CD14-positive monocyte (primary cell): Measurements from ENCODE around the gene REXO2. TPM values are rescaled to one million over a fixed set of nuclear protein-coding genes. Genes with fewer than 3 reads are reported as not detected.
A peak's percentile ranks its signal among the peaks of the same experiment; 100 is the strongest.

ENCODE experiments used
- DNase-seq, 3 donors: peaks; one replicate each; pipeline ENCODE4 v3.0.0-alpha.2; 2011 to 2022
- H2AFZ ChIP-seq: 2 replicates; pipeline ENCODE4 v1.6.0; 2012; ENCODE audit warnings: mild to moderate bottlenecking, low read depth, low read length, inconsistent platforms; ENCODE audit not compliant: insufficient read depth, poor library complexity, severe bottlenecking
- H3K27ac ChIP-seq, 2 donors: 1 replicate in 1 of 2; 2 replicates in 1 of 2; pipeline ENCODE4 v1.5.1; 2012 to 2013; ENCODE audit warnings: low read length in 2 of 2, control low read depth in 1 of 2, inconsistent platforms in 1 of 2, low read depth in 1 of 2, mild to moderate bottlenecking in 1 of 2
- H3K27me3 ChIP-seq, 2 donors: one replicate each; pipeline versions ENCODE4 v1.6.0 to v1.6.1; 2011 to 2013; ENCODE audit warnings: low read length in 2 of 2; ENCODE audit not compliant: control insufficient read depth in 2 of 2, insufficient read depth in 2 of 2
- H3K36me3 ChIP-seq, 2 donors: replicated peaks in 1 of 2; 1 replicate in 1 of 2; 2 replicates in 1 of 2; pipeline versions ENCODE4 v1.5.1 to v1.6.1; 2012 to 2013; ENCODE audit warnings: low read length in 2 of 2, control low read depth in 1 of 2, inconsistent platforms in 1 of 2, mild to moderate bottlenecking in 1 of 2; ENCODE audit not compliant: insufficient read depth in 2 of 2, control insufficient read depth in 1 of 2
- H3K4me1 ChIP-seq, 2 donors: 1 replicate in 1 of 2; 2 replicates in 1 of 2; pipeline versions ENCODE4 v1.5.1 to v1.6.1; 2012 to 2013; ENCODE audit warnings: low read length in 2 of 2, control low read depth in 1 of 2, inconsistent platforms in 1 of 2, mild to moderate bottlenecking in 1 of 2, moderate library complexity in 1 of 2; ENCODE audit not compliant: insufficient read depth in 2 of 2, control insufficient read depth in 1 of 2
- H3K4me2 ChIP-seq: replicated peaks from 2 replicates; pipeline ENCODE3; 2012; ENCODE audit warnings: low read length, moderate library complexity, mild to moderate bottlenecking; ENCODE audit not compliant: poor library complexity, severe bottlenecking; ENCODE audit errors: extremely low read depth
- H3K4me3 ChIP-seq, 3 experiments: fragments of 200-600 bp in 1 of 3; sonication (generic) in 1 of 3; replicated peaks in 1 of 3; 1 replicate in 2 of 3; 2 replicates in 1 of 3; pipeline ENCODE4 v1.5.1; 2011 to 2013; ENCODE audit warnings: low read length in 3 of 3, mild to moderate bottlenecking in 3 of 3, control low read depth in 2 of 3, low read depth in 2 of 3, inconsistent platforms in 1 of 3, moderate library complexity in 1 of 3
- H3K79me2 ChIP-seq: 2 replicates; pipeline ENCODE4 v1.6.0; 2012; ENCODE audit warnings: mild to moderate bottlenecking, control low read depth, inconsistent platforms, low read length, moderate library complexity; ENCODE audit not compliant: insufficient read depth
- H3K9ac ChIP-seq: 2 replicates; pipeline ENCODE4 v1.6.0; 2017; ENCODE audit warnings: low read length, mild to moderate bottlenecking; ENCODE audit not compliant: insufficient read depth, poor library complexity, severe bottlenecking
- H3K9me3 ChIP-seq, 2 donors: replicated peaks in 1 of 2; 1 replicate in 1 of 2; 2 replicates in 1 of 2; pipeline versions ENCODE4 v1.5.1 to v1.6.1; 2012 to 2013; ENCODE audit warnings: low read length in 2 of 2, control low read depth in 1 of 2; ENCODE audit not compliant: control insufficient read depth in 1 of 2, insufficient read depth in 1 of 2
- H4K20me1 ChIP-seq: 2 replicates; pipeline ENCODE4 v1.6.0; 2012; ENCODE audit warnings: mild to moderate bottlenecking, low read length, control low read depth, moderate library complexity; ENCODE audit not compliant: insufficient read depth
- H3K27ac Mint-ChIP-seq, 7 donors: one replicate each; pipeline ENCODE4 v1.8.0; 2020; ENCODE audit warnings: mild to moderate bottlenecking in 7 of 7, mixed read lengths in 7 of 7, moderate library complexity in 6 of 7, inconsistent platforms in 2 of 7
- H3K27me3 Mint-ChIP-seq, 3 donors: one replicate each; pipeline ENCODE4 v1.8.0; 2021 to 2022; ENCODE audit warnings: low read depth in 3 of 3, mild to moderate bottlenecking in 3 of 3, mixed read lengths in 3 of 3, moderate library complexity in 3 of 3, inconsistent platforms in 1 of 3
- H3K36me3 Mint-ChIP-seq, 2 donors: one replicate each; pipeline ENCODE4 v1.8.0; 2020; ENCODE audit warnings: mixed read lengths in 2 of 2, inconsistent platforms in 1 of 2, mild to moderate bottlenecking in 1 of 2
- H3K4me1 Mint-ChIP-seq: one replicate; pipeline ENCODE4 v1.8.0; 2020; ENCODE audit warnings: mild to moderate bottlenecking, mixed read lengths
- H3K4me3 Mint-ChIP-seq, 2 donors: one replicate each; pipeline ENCODE4 v1.8.0; 2020; ENCODE audit warnings: mild to moderate bottlenecking in 2 of 2, mixed read lengths in 2 of 2, moderate library complexity in 1 of 2
- H3K9me3 Mint-ChIP-seq, 7 donors: one replicate each; pipeline ENCODE4 v1.8.0; 2020 to 2022; ENCODE audit warnings: mixed read lengths in 7 of 7, mild to moderate bottlenecking in 6 of 7, moderate library complexity in 6 of 7, inconsistent platforms in 2 of 7
- CTCF ChIP-seq: fragments of 200-600 bp; IDR thresholded peaks from one replicate; pipeline ENCODE4 v1.8.0; 2022; ENCODE audit warnings: antibody characterized with exemption, mild to moderate bottlenecking
- WGBS: methylation state at CpG from one replicate; pipeline ENCODE4 v1.1.5; 2013; ENCODE audit warnings: missing lambda C conversion rate; ENCODE audit not compliant: insufficient coverage; 5-methylcytosine and 5-hydroxymethylcytosine counted together
- intact Hi-C, 2 donors: fragments of 100-400 bp; cut with micrococcal nuclease; formaldehyde crosslinking; loops; one replicate each; pipeline versions ENCODE4 v1.15.0 to v1.15.1; 2023
- polyA plus RNA-seq, 3 donors: library from polyadenylated mRNA; depleted of rRNA in 1 of 3; unstranded in 2 of 3; stranded (reverse) in 1 of 3; fragments of 300-500 nt in 2 of 3; fragments of >200 nt in 1 of 3; fragmentation: Illumina TruSeq in 2 of 3; gene quantifications; 1 replicate in 2 of 3; 2 replicates in 1 of 3; pipeline ENCODE4 v1.2.3, GENCODE V29; 2012 to 2021

Gene REXO2
- polyA plus RNA-seq, 3 donors: 18.0 to 22.5 (median 22.2) TPM

- intact Hi-C loops: loop anchor here in 1 of 2 donors (10.0 kb wide), 1 partner anchor 526 kb away; the partner anchor contains the start of gene USP28
- H2AFZ ChIP-seq: peak overlapping the region; percentile 83
Observed at GRCh38 chr11:114400915-114401223, 38.4 kb upstream of the REXO2 start.

DNA sequence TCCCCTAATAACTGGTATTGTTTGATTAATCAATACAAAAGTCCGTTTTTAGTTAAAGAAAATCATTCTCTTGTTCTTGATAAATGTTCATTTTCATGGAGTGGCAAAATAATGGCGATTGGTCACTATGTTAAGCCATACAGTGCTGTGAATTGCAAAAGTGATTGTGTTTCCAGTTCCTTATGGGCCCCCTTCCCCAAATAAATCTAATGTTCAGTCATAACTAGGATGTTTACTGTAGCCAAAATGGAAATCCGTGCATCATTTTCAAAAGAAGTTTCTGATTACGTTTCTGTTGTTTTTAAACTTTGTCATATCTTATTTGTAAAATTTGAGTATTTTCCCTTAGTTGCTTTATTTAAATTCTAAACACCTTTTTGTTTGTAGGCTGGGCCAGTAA is 38.0 kb upstream of the REXO2 start:
- Mint-ChIP-seq H3K4me3 (peak overlapping the region; percentile 91 to 96), H3K9me3 (no peaks in the 10 kb centered on the region), H3K27ac (peak overlapping the region; percentile 99 to 100 (median 100)), H3K36me3 (peaks cover 28 to 36% of the 10 kb centered on the region in 2 donors), H3K4me1 (peaks cover 42% of the 10 kb centered on the region), H3K27me3 (no peaks in the 10 kb centered on the region)
- H2AFZ ChIP-seq: peak overlapping the region; percentile 83
- intact Hi-C loops: loop anchor here in 1 of 2 donors (10.0 kb wide), 1 partner anchor 527 kb away; the partner anchor contains the start of gene USP28
- H3K79me2 ChIP-seq: peaks cover 75% of the 10 kb centered on the region
- no peaks in the 10 kb centered on the region for H3K9me3 ChIP-seq
- no peaks in the 10 kb centered on the region for H3K27me3 ChIP-seq
- H3K36me3 ChIP-seq: peaks cover 15 to 38% of the 10 kb centered on the region in 2 donors
- peak overlapping the region; percentile 77 to 90 (median 85) for H3K4me3 ChIP-seq
- WGBS: no CpG with 5 or more reads among the region's 4 CpGs
- H4K20me1 ChIP-seq: peaks cover 13% of the 10 kb centered on the region
- H3K4me2 ChIP-seq: peak overlapping the region; percentile 76
- peak overlapping the region; percentile 99 for H3K27ac ChIP-seq
- DNase-seq: peak; percentile 24 to 46 (median 45)
- peak overlapping the region; percentile 96 for H3K9ac ChIP-seq
- peaks cover 26 to 45% of the 10 kb centered on the region in 2 donors for H3K4me1 ChIP-seq
- no peak for TF ChIP-seq CTCF

More at GRCh38 chr11:114400915-114401223, 38.4 kb upstream of the REXO2 start:
- H3K4me2 ChIP-seq: peak overlapping the region; percentile 76
- peak overlapping the region; percentile 96 for H3K9ac ChIP-seq
- Mint-ChIP-seq H3K4me3 (peak overlapping the region; percentile 91 to 96), H3K27me3 (no peaks in the 10 kb centered on the region), H3K36me3 (peaks cover 24 to 32% of the 10 kb centered on the region in 2 donors), H3K9me3 (no peaks in the 10 kb centered on the region), H3K4me1 (peaks cover 42% of the 10 kb centered on the region), H3K27ac (peak overlapping the region; percentile 99 to 100 (median 100))
- H3K4me1 ChIP-seq: peaks cover 26 to 45% of the 10 kb centered on the region in 2 donors
- peaks cover 11 to 34% of the 10 kb centered on the region in 2 donors for H3K36me3 ChIP-seq
- H3K27ac ChIP-seq: peak overlapping the region; percentile 99
- peak overlapping the region; percentile 77 to 90 (median 85) for H3K4me3 ChIP-seq
- no peak for TF ChIP-seq CTCF
- H3K9me3 ChIP-seq: no peaks in the 10 kb centered on the region
- H3K27me3 ChIP-seq: no peaks in the 10 kb centered on the region
- peaks cover 70% of the 10 kb centered on the region for H3K79me2 ChIP-seq
- H4K20me1 ChIP-seq: peaks cover 9% of the 10 kb centered on the region
- no peak for DNase-seq
- 0% methylated on average over 6 of the region's 8 CpGs for WGBS
